ENCODE results near the gene NPR2. TPM values are rescaled to one million over a fixed set of nuclear protein-coding genes. Genes with fewer than 3 reads are reported as not detected.

NPR2 gene
- total and polyA plus RNA-seq, 9 donors, result 5.5 to 54.4 (median 18.0) TPM

DNA sequence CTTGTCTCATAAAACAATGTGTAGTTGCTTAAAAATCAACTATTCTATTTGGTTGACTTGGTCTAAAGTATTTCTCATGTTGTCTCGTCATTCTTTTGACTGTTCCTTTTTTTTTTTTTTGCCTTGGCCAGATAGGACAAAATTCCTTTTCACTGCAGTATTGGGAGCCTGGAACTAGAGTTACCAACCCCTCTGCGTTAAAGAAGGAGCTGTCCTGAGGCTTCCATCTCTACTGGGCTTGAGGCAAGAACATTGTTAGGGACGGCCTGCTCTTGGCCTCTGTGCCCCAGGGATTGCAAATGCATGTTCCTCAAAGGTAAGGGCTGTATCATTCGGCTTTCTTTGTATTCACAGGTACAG, 1.4 kb upstream of the NPR2 start:
- Histone ChIP-seq H3K27ac (no peak overlapping the region), H3K4me3 (no peak overlapping the region), H3K9me3 (no peaks in the 10 kb centered on the region), H3K36me3 (no peaks in the 10 kb centered on the region), H3K4me1 (ENCODE audit: insufficient read depth) (peaks cover 7% of the 10 kb centered on the region), H3K27me3 (no peaks in the 10 kb centered on the region)
- intact Hi-C loops (cut with DNase I), result loop anchor here in 3 of 4 donors (5.0 to 10.0 kb wide), 4 partner anchors 92 to 157 kb away; no protein-coding TSS in a partner anchor
- TF ChIP-seq EP300 (IDR thresholded peaks at IDR 0.05) (no peak), POLR2A (IDR thresholded peaks at IDR 0.05) (no peak)
- TF ChIP-seq, protein P1, sequence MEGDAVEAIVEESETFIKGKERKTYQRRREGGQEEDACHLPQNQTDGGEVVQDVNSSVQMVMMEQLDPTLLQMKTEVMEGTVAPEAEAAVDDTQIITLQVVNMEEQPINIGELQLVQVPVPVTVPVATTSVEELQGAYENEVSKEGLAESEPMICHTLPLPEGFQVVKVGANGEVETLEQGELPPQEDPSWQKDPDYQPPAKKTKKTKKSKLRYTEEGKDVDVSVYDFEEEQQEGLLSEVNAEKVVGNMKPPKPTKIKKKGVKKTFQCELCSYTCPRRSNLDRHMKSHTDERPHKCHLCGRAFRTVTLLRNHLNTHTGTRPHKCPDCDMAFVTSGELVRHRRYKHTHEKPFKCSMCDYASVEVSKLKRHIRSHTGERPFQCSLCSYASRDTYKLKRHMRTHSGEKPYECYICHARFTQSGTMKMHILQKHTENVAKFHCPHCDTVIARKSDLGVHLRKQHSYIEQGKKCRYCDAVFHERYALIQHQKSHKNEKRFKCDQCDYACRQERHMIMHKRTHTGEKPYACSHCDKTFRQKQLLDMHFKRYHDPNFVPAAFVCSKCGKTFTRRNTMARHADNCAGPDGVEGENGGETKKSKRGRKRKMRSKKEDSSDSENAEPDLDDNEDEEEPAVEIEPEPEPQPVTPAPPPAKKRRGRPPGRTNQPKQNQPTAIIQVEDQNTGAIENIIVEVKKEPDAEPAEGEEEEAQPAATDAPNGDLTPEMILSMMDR (IDR thresholded peaks at IDR 0.05), result no peak
- DNase-seq, result no peak
- 21 to 27% (median 27%) methylated on average over 4 of the region's 4 CpGs for WGBS, 3 donors

DNA sequence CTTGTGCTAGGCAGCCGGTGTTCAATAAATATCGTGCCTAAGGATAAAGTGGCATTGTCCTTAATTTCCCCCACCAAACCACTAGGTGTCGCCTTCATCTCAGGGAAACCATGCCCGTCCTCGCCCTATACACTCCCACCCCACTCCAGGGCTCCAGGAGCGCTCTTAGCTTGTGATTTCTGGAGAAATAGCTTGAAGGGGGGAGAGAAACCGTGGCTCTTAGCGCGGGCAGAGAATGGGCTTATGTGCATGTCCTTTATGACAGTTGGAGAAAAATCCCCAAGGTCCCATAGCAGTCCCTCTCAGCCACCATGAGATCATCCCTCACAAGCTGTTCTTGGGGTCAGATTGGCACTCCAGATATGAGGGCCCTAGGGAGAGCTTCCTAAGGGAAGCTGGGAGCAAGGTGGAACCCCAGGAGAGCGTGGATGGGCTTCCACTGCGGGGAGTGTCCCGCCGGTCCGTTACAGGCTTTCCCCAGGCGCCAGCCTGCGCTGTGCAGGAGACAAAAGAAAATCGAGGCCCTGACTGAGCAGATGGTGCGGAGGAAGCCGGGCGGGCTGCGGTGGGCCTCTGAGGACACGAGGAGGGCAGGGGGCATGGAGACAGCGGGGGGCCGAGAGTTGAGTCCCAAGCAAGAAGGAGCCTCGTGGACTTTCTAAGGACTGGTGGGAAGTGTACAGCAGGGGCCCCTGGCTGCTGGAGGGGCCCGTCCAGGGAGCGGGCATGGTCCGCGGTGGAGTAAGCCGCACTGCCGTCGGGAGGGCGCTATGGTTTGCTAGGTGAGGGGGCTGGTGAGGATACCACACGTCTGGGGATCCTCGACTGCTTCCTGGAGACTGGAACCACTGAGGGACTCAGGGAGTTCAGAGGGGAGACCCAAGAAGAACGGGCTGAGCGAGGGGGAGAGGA, 750 bp upstream of the NPR2 start:
- Histone ChIP-seq H3K27ac (peak overlapping the region in 1 of 2 donors; percentile 40), H3K4me1 (ENCODE audit: insufficient read depth) (peaks cover 7% of the 10 kb centered on the region), H3K36me3 (no peaks in the 10 kb centered on the region), H3K4me3 (peak overlapping the region; percentile 33), H3K9me3 (no peaks in the 10 kb centered on the region), H3K27me3 (no peaks in the 10 kb centered on the region)
- 20 to 24% (median 20%) methylated on average over 37 of the region's 37 CpGs for WGBS, 3 donors
- intact Hi-C loops (cut with DNase I), result loop anchor here in 3 of 4 donors (5.0 to 10.0 kb wide), 4 partner anchors 92 to 157 kb away; no protein-coding TSS in a partner anchor
- TF ChIP-seq EP300 (IDR thresholded peaks at IDR 0.05) (no peak), POLR2A (IDR thresholded peaks at IDR 0.05) (no peak)
- TF ChIP-seq, protein P1 (IDR thresholded peaks at IDR 0.05), result peak; percentile 68 to 80 (median 76)
- peak; percentile 74 to 84 (median 77) for DNase-seq

DNA sequence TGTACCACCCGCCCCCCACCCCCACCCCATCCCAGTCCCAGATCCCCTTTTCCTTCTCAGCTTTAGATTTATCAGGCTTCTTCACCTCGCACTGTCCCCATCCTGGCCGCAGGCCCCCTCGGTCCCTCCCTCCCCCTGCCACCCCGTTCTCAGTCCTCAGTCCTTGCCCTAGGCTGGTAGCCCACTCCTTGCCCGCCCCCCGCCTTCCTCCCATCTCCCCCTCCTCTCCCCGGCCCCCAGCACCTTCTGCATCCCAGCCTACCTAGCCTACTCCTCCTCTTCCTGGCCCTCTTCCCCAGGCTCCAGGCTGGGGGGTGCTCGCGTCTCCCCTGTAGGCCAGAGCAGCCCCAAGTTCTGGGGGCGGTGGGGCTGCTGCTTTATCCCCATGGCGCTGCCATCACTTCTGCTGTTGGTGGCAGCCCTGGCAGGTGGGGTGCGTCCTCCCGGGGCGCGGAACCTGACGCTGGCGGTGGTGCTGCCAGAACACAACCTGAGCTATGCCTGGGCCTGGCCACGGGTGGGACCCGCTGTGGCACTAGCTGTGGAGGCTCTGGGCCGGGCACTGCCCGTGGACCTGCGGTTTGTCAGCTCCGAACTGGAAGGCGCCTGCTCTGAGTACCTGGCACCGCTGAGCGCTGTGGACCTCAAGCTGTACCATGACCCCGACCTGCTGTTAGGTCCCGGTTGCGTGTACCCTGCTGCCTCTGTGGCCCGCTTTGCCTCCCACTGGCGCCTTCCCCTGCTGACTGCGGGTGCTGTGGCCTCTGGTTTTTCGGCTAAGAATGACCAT, 828 bp downstream of the NPR2 start:
- DNase-seq, result peak in 4 of 5 donors; percentile 27 to 55 (median 46)
- 63 to 67% (median 66%) methylated on average over 34 of the region's 34 CpGs for WGBS, 3 donors
- Histone ChIP-seq H3K9me3 (no peaks in the 10 kb centered on the region), H3K27ac (peak overlapping the region in 1 of 2 donors; percentile 67), H3K27me3 (no peaks in the 10 kb centered on the region), H3K4me3 (peak overlapping the region; percentile 33), H3K36me3 (no peaks in the 10 kb centered on the region), H3K4me1 (ENCODE audit: insufficient read depth) (peaks cover 7% of the 10 kb centered on the region)
- TF ChIP-seq POLR2A (IDR thresholded peaks at IDR 0.05) (no peak), EP300 (IDR thresholded peaks at IDR 0.05) (no peak)
- TF ChIP-seq, protein P1 (IDR thresholded peaks at IDR 0.05), result no peak
- intact Hi-C loops (cut with DNase I), result loop anchor here (1.0 to 10.0 kb wide), 5 partner anchors 90 to 155 kb away; no protein-coding TSS in a partner anchor

DNA sequence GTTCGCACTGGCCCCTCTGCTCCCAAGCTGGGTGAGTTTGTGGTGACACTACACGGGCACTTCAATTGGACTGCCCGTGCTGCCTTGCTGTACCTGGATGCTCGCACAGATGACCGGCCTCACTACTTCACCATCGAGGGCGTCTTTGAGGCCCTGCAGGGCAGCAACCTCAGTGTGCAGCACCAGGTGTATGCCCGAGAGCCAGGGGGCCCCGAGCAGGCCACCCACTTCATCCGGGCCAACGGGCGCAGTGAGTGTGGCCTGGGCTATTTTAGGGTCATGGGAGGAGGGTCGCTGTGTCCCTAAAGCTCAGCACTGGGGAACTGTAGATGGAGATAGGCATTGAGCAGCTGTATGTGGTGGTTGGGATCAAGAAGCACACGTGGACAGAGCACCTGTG, 1.4 kb downstream of the NPR2 start:
- Histone ChIP-seq H3K36me3 (no peaks in the 10 kb centered on the region), H3K9me3 (no peaks in the 10 kb centered on the region), H3K4me3 (peak overlapping the region; percentile 33), H3K27ac (no peak overlapping the region), H3K27me3 (no peaks in the 10 kb centered on the region), H3K4me1 (ENCODE audit: insufficient read depth) (peaks cover 7% of the 10 kb centered on the region)
- WGBS, 3 donors, result 75 to 82% (median 80%) methylated on average over 14 of the region's 14 CpGs
- TF ChIP-seq, protein P1 (IDR thresholded peaks at IDR 0.05), result no peak
- TF ChIP-seq EP300 (IDR thresholded peaks at IDR 0.05), result no peak
- TF ChIP-seq POLR2A (IDR thresholded peaks at IDR 0.05), result no peak
- no peak for DNase-seq
- intact Hi-C loops (cut with DNase I), result loop anchor here (1.0 to 10.0 kb wide), 5 partner anchors 89 to 154 kb away; no protein-coding TSS in a partner anchor
